Head of caudate nucleus (tissue), 42 donors: ENCODE data around the gene PLD5.
A peak's percentile ranks its signal among the peaks of the same experiment; 100 is the strongest.
"Not testable (repeated sequence)": the region's sequence is repeated elsewhere in the genome, so short reads cannot be mapped to it uniquely, and the experiment has no call there.

Experiments
- DNase-seq, 42 donors: peaks; one replicate each; pipeline versions ENCODE4 v3.0.0 to v3.0.0-alpha.2; 2020 to 2021; ENCODE audit warnings: mixed read lengths in 7 of 42
- intact Hi-C: fragments of 100-400 bp; cut with DNase I; formaldehyde crosslinking; loops from one replicate; pipeline ENCODE4 v1.15.0; 2022

The PLD5 gene

GRCh38 chr1:242199776-242200458 lies 324.6 kb downstream of the PLD5 start:
- no peak for DNase-seq
- intact Hi-C loops: no loop called here

GRCh38 chr1:242197907-242198820 lies 326.3 kb downstream of the PLD5 start:
- DNase-seq: no peak
- intact Hi-C loops: no loop called here

- DNase-seq: no peak
- intact Hi-C loops: no loop called here
Observed at GRCh38 chr1:242196914-242197313, 327.6 kb downstream of the PLD5 start.

- no peak for DNase-seq
- intact Hi-C loops: no loop called here
Observed at GRCh38 chr1:242196101-242196500, 328.4 kb downstream of the PLD5 start.

GRCh38 chr1:242189591-242189990 lies 334.9 kb downstream of the PLD5 start:
- no peak for DNase-seq
- intact Hi-C loops: no loop called here

GRCh38 chr1:242187816-242188215 lies 336.7 kb downstream of the PLD5 start:
- DNase-seq: no peak
- intact Hi-C loops: no loop called here

- intact Hi-C loops: no loop called here
- no peak for DNase-seq
Observed at GRCh38 chr1:242187171-242187570, 337.3 kb downstream of the PLD5 start.

GRCh38 chr1:242185731-242186130 lies 338.8 kb downstream of the PLD5 start:
- intact Hi-C loops: no loop called here
- DNase-seq: no peak

GRCh38 chr1:242184955-242185354 lies 339.5 kb downstream of the PLD5 start:
- DNase-seq: peak in 13 of 42 donors; percentile 16 to 67 (median 27)
- intact Hi-C loops: no loop called here

GRCh38 chr1:242179767-242180166 lies 344.7 kb downstream of the PLD5 start:
- intact Hi-C loops, DNase-seq: not testable (repeated sequence)

GRCh38 chr1:242178924-242179708 lies 345.4 kb downstream of the PLD5 start:
- intact Hi-C loops: no loop called here

GRCh38 chr1:242178436-242178835 lies 346.1 kb downstream of the PLD5 start:
- intact Hi-C loops: no loop called here
- no peak for DNase-seq

More at GRCh38 chr1:242178924-242179708, 345.4 kb downstream of the PLD5 start:
- DNase-seq: peak in 34 of 42 donors; percentile 19 to 79 (median 48)

GRCh38 chr1:242162140-242162539 lies 362.4 kb downstream of the PLD5 start:
- intact Hi-C loops: no loop called here
- no peak for DNase-seq

- intact Hi-C loops: no loop called here
- no peak for DNase-seq
Observed at GRCh38 chr1:242147096-242147976, 377.2 kb downstream of the PLD5 start.

GRCh38 chr1:242146652-242147051 lies 377.8 kb downstream of the PLD5 start:
- intact Hi-C loops: no loop called here
- no peak for DNase-seq

- intact Hi-C loops: no loop called here
- no peak for DNase-seq
Observed at GRCh38 chr1:242140836-242141235, 383.7 kb downstream of the PLD5 start.

GRCh38 chr1:242139986-242140385 lies 384.5 kb downstream of the PLD5 start:
- intact Hi-C loops: no loop called here
- no peak for DNase-seq

- intact Hi-C loops: no loop called here
- DNase-seq: no peak
Observed at GRCh38 chr1:242139442-242139841, 385.1 kb downstream of the PLD5 start.

GRCh38 chr1:242133796-242134195 lies 390.7 kb downstream of the PLD5 start:
- intact Hi-C loops: no loop called here
- DNase-seq: no peak
